MM.1S (cell line): ENCODE results near the gene C15orf40.
A peak's percentile ranks its signal among the peaks of the same experiment; 100 is the strongest.

Experiments
- DNase-seq: peaks from one replicate; pipeline ENCODE4 v3.0.0-alpha.2; 2015
- H2AFZ ChIP-seq: fragments of 300-600 bp; sonication (generic); 2 replicates; pipeline ENCODE4 v1.6.0; 2016; ENCODE audit warnings: antibody characterized with exemption, low read length
- H3F3A ChIP-seq: fragments of 300-600 bp; sonication (generic); 2 replicates; pipeline ENCODE4 v1.6.1; 2016; ENCODE audit warnings: mild to moderate bottlenecking, antibody characterized with exemption, low read length, moderate library complexity, mixed read lengths; ENCODE audit not compliant: insufficient read depth
- H3K27ac ChIP-seq: fragments of 300-600 bp; sonication (generic); 2 replicates; pipeline ENCODE4 v1.5.1; 2016; ENCODE audit warnings: mild to moderate bottlenecking, low read length
- H3K27me3 ChIP-seq: fragments of 300-600 bp; sonication (generic); replicated peaks from 2 replicates; pipeline ENCODE4 v1.6.0; 2016; ENCODE audit warnings: low read length; ENCODE audit not compliant: insufficient read depth
- H3K36me3 ChIP-seq: fragments of 300-600 bp; sonication (generic); replicated peaks from 2 replicates; pipeline ENCODE4 v1.6.1; 2016; ENCODE audit warnings: mild to moderate bottlenecking, low read length, mixed read lengths; ENCODE audit not compliant: insufficient read depth
- H3K4me1 ChIP-seq: fragments of 300-600 bp; sonication (generic); 2 replicates; pipeline ENCODE4 v1.6.1; 2016; ENCODE audit warnings: low read length, mixed read lengths
- H3K4me2 ChIP-seq: fragments of 300-600 bp; sonication (generic); 2 replicates; pipeline ENCODE4 v1.6.0; 2016; ENCODE audit warnings: low read depth, low read length
- H3K4me3 ChIP-seq: fragments of 300-600 bp; sonication (generic); 2 replicates; pipeline ENCODE4 v1.5.1; 2016; ENCODE audit warnings: low read length, mixed read lengths
- H3K79me2 ChIP-seq: fragments of 300-600 bp; sonication (generic); 2 replicates; pipeline ENCODE4 v1.6.1; 2016; ENCODE audit warnings: mixed run types, low read length, mixed read lengths
- H3K9ac ChIP-seq: fragments of 300-600 bp; sonication (generic); 2 replicates; pipeline ENCODE4 v1.6.1; 2016; ENCODE audit warnings: low read length, mixed read lengths
- H3K9me2 ChIP-seq: fragments of 300-600 bp; sonication (generic); replicated peaks from 2 replicates; pipeline ENCODE4 v1.6.1; 2016; ENCODE audit warnings: mild to moderate bottlenecking, low read length, mixed read lengths; ENCODE audit not compliant: insufficient read depth
- H3K9me3 ChIP-seq: fragments of 300-600 bp; sonication (generic); replicated peaks from 2 replicates; pipeline ENCODE4 v1.6.1; 2016; ENCODE audit warnings: mild to moderate bottlenecking, low read length, mixed read lengths; ENCODE audit not compliant: insufficient read depth
- H4K20me1 ChIP-seq: fragments of 300-600 bp; sonication (generic); 2 replicates; pipeline ENCODE4 v1.6.1; 2016; ENCODE audit warnings: mild to moderate bottlenecking, low read length, moderate library complexity, mixed read lengths; ENCODE audit not compliant: insufficient read depth
- CTCF ChIP-seq: fragments of 300-600 bp; sonication (generic); IDR thresholded peaks from 2 replicates; pipeline ENCODE4 v1.5.1; 2016; ENCODE audit warnings: antibody characterized with exemption, low read length, mixed read lengths
- EZH2 ChIP-seq: fragments of 300-600 bp; sonication (generic); optimal IDR thresholded peaks from 2 replicates; pipeline ENCODE3; 2017; ENCODE audit warnings: low read depth, mild to moderate bottlenecking, antibody characterized with exemption, low read length, mixed read lengths
- EZH2phosphoT487 ChIP-seq: fragments of 300-600 bp; sonication (generic); IDR thresholded peaks from 2 replicates; pipeline ENCODE4 v1.6.1; 2018; ENCODE audit warnings: antibody characterized with exemption, low read length

Gene C15orf40

GRCh38 chr15:82969353-82969752 lies 42.1 kb downstream of the C15orf40 start:
- H3K9me3 ChIP-seq: no peaks in the 10 kb centered on the region
- H3K27me3 ChIP-seq: no peaks in the 10 kb centered on the region
- H3K4me2 ChIP-seq: no peak overlapping the region
- no peaks in the 10 kb centered on the region for H3K36me3 ChIP-seq
- H3F3A ChIP-seq: peaks cover 8% of the 10 kb centered on the region; the same call in 1 of the 2 replicates
- H3K4me3 ChIP-seq: no peak overlapping the region
- no peak overlapping the region for H3K27ac ChIP-seq
- H3K79me2 ChIP-seq: no peaks in the 10 kb centered on the region
- no peaks in the 10 kb centered on the region for H4K20me1 ChIP-seq
- no peak for DNase-seq
- TF ChIP-seq EZH2phosphoT487: no peak
- TF ChIP-seq EZH2: no peak
- TF ChIP-seq CTCF: no peak
- H3K9me2 ChIP-seq: no peaks in the 10 kb centered on the region
- H2AFZ ChIP-seq: no peak overlapping the region
- H3K4me1 ChIP-seq: peaks cover 18% of the 10 kb centered on the region
- no peak overlapping the region for H3K9ac ChIP-seq

GRCh38 chr15:82968066-82968465 lies 43.4 kb downstream of the C15orf40 start:
- Histone ChIP-seq H3K27ac (no peak overlapping the region), H3K9me2 (no peaks in the 10 kb centered on the region), H3K9ac (no peak overlapping the region), H3K9me3 (no peaks in the 10 kb centered on the region), H2AFZ (no peak overlapping the region), H3K36me3 (no peaks in the 10 kb centered on the region), H4K20me1 (no peaks in the 10 kb centered on the region), H3F3A (0 out of 2 replicates have a peak, but pooled peaks cover 5% of the 10 kb centered on the region), H3K4me2 (no peak overlapping the region), H3K4me1 (peaks cover 14% of the 10 kb centered on the region), H3K4me3 (no peak overlapping the region), H3K79me2 (no peaks in the 10 kb centered on the region), H3K27me3 (no peaks in the 10 kb centered on the region)
- no peak for DNase-seq
- TF ChIP-seq EZH2 (no peak), CTCF (no peak), EZH2phosphoT487 (no peak)

- TF ChIP-seq EZH2 (no peak), EZH2phosphoT487 (no peak), CTCF (no peak)
- Histone ChIP-seq H3K4me2 (no peak overlapping the region), H3K4me3 (no peak overlapping the region), H3F3A (0 out of 2 replicates have a peak, but pooled peaks cover 3% of the 10 kb centered on the region), H3K27me3 (no peaks in the 10 kb centered on the region), H3K9me3 (no peaks in the 10 kb centered on the region), H2AFZ (no peak overlapping the region), H3K4me1 (peaks cover 8% of the 10 kb centered on the region), H3K27ac (peak overlapping the region; percentile 9; the same call in 1 of the 2 replicates), H3K9ac (no peak overlapping the region), H4K20me1 (no peaks in the 10 kb centered on the region), H3K36me3 (no peaks in the 10 kb centered on the region), H3K79me2 (no peaks in the 10 kb centered on the region), H3K9me2 (no peaks in the 10 kb centered on the region)
- DNase-seq: peak; percentile 73
Measured at GRCh38 chr15:82966671-82967071, 44.8 kb downstream of the C15orf40 start.
